Peyer's patch (tissue), 4 donors: Measurements from ENCODE around the gene CENPX.

Experiments
- CTCF ChIP-seq, 6 experiments: fragments of 450-650 bp in 4 of 6; fragments of 200-600 bp in 2 of 6; sonication (generic) in 1 of 6; IDR thresholded peaks; one replicate each; pipeline ENCODE4 v1.5.1; 2017 to 2019; ENCODE audit warnings: antibody characterized with exemption in 6 of 6, mild to moderate bottlenecking in 3 of 6, moderate library complexity in 1 of 6
- POLR2A ChIP-seq, 2 donors: fragments of 450-650 bp; IDR thresholded peaks; one replicate each; pipeline ENCODE4 v1.5.1; 2017; ENCODE audit warnings: antibody characterized with exemption in 2 of 2, mild to moderate bottlenecking in 2 of 2, moderate library complexity in 2 of 2

- TF ChIP-seq CTCF (IDR thresholded peaks at IDR 0.05) (no peak), POLR2A (IDR thresholded peaks at IDR 0.05) (no peak)
Observed at GRCh38 chr17:82036634-82037091, 14.0 kb upstream of the CENPX start.
